Stimulated activated CD4-positive, alpha-beta T cell treated with anti-CD3 and anti-CD28 coated beads, Interleukin-1b, Interleukin-23, amount 100 ng/mL, for 4 hours (primary cell): ENCODE data around the gene RAB40C.

Experiments used
- DNase-seq, 2 donors: peaks; one replicate each; pipeline ENCODE4 v3.0.0-alpha.2; 2020; ENCODE audit warnings: low read depth in 2 of 2

The RAB40C gene

DNA sequence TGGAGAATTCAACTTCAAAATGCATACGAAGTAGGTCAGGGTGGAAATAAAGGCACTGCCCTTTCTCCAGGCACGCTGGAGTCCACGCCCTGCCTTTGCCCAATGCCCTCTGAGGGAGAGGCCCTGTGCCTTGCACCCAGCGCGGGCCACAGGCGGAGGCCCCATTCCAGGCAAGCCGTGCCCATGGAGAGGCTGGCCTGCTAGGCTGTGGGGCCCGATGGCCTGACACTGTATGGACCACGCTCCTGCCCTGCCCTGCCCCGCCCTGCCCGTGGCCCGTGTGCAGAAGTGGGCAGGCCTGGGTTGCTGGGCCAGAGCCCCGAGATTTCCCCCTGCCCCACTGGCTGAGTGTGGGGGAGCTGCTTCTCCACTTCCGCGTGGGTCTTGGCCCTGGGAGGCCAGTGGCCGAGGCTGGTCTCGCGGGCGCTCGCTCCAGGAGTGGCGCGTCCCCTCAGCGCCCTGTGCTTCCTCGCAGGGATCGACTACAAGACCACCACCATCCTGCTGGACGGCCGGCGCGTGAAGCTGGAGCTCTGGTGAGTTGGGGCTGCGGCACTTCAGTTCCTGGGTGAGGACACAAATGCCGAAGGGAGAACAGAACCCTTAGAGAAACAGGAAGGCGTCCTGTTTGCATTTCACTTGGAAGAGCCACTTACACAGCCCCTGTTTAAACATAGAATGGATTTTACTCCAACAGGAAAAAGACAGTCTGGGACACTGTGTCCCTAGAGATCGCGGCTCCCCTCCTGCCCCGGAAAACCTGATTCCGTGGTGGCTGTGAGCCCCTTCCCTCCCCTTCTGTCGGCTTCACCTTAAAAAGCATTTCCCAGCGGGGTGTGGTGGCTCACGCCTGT, 27.1 kb downstream of the RAB40C start:
- no peak for DNase-seq

DNA sequence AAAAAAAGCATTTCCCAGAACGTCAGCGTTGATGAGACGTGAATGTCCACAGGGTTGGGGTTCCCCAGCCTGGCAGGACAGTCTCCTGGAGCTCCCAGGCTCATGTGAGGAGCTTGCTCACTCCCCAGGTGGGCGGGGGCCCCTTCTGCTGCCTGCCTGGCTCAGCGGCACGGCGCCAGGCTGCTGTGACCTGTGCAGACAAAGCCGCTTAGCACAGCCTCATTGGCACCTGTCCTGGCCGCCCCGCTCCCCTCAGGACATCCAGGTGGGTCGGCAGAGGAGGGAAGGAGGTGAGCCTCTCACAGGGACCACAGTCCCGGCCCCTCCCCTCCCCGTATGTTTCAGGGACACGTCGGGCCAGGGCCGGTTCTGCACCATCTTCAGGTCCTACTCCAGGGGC, 28.0 kb downstream of the RAB40C start:
- no peak for DNase-seq

DNA sequence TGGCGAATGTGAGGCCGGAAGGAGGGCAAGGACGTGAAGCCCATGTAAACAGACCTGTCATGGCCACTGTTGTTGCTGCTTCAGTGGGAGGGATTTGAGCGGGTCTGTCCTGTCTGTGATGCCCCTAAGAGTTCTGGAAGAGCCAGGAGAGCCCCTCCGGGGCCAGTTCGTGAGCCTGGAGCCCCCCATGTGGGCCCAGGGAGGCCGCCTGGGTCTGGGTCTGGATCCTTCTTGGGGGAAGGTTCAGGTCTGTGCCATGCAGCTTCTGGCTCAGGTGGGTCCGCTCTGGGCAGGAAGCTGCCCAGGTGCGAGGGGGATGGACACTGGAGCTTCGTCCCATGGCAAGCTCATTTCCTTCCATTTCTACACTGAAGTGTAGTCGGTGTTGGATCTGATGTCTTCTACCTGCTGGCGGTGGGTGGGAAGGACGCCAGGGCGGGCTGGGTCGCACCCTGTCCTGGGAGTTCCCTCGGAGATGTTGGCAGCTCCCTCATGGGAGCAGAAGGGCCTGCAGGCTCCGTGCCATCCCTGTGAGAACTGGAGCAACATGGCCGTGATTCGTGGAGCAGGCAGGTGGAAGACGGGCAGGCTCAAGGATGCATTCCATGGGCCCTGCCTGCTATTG, 29.7 kb downstream of the RAB40C start:
- no peak for DNase-seq

DNA sequence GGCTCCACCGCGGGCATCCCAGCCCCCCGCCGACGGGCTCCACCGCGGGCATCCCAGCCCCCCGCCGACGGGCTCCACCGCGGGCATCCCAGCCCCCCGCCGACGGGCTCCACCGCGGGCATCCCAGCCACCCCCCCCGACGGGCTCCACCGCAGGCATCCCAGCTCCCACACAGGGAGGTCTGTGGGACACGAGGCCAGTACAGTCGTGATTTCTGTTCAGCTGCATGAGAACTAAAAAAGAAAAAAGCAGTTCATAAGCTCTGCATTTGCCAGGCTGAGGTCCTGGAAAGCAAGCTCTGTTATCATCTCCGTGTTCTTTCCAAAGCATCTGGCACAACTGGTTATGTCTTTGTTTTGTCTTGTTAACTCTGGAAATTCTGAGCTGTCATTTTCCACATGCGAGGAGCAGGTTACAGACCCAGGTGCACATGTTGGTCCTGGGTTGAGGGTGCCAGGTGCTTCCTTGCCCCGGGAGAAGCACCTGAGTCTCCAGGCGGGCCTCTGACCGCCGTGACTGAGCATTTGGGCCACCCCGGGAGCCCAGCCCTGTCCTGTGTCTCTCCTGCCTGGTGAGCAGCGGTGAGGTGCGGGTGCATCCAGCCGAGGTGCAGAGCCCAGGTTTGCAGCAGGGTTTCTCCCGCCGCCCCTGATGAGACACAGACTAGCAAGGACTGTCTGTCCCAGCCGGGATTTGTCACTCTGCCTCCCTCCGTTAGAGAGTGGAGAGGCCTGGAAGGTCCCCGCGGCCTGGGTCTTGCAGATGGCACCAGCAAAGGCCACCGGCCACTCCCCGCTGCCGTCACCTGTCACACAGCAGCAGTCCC, 31.0 kb downstream of the RAB40C start:
- no peak for DNase-seq

DNA sequence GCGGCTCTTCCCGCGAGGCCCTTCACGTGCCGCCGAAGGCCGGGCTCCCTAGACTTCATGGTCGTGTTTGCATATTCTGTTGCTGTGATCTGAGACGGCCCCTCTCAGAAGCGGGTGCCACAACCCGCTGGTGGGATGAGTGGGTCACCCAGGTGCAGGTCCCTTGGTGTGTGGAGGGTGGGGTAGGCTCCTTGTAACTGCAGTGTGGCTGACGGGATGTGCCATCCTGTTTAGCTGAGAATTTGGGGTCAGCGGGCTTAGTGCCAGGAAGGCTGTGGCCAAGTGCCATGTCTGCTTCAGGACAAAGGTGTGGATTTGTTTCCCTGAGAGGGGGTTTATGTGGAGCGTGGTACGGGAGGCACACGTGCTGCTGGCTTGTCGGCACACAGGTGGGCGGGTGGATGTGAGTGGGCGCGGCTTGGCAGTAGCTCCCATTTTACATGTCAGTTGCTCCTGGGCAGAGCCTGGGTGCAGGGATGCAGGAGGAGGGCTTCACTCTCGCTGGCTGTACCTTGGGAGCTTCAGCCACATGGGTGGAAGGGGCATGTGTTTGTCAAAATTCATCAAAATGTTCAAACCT, 31.8 kb downstream of the RAB40C start:
- DNase-seq: no peak

DNA sequence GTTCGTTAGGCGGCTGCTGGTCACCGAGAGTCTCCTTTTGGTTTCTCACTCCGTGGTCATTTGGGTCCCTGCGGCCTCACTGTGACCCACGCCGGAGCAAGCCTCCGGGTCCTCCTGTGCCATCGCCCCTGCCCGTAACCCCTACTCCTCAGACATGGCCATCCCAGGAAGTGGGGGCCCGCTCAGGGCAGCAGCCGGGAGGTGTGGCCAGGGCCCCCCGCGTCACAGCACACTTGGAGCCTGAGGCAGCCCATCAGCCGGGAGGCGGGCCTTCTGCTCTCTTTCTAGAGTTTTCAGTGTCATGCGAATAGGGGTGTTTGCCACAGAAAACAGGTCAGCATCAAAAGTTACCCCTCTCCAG, 33.0 kb downstream of the RAB40C start:
- no peak for DNase-seq

DNA sequence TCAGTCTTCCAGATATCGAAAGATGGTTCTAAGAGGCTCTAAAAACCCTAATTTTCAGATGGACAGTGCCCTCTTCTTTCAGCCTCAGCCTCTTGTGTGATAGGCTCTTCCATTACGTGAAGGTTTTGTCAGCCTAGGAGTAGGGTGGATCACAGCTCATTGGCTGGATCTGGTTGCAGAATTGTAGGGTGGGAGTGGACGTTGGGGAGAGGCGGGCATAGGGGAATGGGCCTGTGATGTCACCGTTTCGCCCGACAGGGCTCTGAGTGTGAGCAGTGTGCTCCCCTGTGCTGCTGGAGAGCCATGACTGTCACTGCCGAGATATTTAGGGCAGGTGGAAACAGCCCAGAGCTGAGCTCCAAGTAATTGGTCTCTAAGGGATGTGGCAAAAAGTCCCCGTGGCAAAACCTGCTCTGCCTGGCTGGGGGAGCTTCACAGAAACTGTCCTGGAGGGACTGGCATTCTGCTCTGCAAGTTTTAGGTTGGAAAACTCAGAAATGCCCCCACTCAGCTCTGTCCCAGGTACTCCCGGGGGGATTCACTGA, 34.7 kb downstream of the RAB40C start:
- no peak for DNase-seq

DNA sequence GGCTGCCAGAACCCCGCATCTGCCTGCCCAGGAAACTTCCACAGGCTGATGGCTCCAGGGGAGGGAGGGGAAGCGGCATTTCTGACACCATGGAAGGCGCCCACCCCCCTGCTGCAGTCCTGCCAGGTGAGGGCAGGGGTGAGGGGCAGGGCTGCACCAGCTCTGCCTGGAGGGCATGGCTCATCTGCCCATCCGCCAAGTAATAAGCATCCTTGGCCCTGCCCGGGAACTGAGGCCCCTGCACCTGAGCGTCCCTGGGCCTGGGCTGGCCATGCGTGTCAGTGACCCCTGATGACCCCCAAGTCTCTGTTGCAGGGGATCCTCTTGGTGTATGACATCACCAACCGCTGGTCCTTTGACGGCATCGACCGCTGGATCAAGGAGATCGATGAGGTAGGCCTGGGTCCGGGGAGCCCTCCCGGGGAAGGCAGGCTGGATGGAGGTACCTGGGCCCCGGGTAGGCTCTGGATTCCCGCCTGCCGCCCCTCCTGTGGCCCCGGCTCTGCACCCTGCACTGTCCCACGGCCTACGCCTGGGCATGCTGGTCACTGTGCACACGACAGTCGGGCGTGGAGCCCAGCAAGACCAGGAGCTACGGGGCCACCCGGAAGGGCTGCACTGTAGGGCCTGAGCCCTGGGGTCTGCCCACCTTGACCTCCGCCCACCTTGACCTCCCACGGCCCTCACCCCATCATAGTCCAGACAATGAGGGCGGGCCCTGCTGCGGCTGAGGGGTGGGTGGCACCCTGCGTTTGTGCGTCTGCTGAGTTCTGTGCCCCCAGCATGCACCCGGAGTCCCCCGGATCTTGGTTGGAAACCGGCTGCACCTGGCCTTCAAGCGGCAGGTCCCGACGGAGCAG, 35.5 kb downstream of the RAB40C start:
- no peak for DNase-seq

DNA sequence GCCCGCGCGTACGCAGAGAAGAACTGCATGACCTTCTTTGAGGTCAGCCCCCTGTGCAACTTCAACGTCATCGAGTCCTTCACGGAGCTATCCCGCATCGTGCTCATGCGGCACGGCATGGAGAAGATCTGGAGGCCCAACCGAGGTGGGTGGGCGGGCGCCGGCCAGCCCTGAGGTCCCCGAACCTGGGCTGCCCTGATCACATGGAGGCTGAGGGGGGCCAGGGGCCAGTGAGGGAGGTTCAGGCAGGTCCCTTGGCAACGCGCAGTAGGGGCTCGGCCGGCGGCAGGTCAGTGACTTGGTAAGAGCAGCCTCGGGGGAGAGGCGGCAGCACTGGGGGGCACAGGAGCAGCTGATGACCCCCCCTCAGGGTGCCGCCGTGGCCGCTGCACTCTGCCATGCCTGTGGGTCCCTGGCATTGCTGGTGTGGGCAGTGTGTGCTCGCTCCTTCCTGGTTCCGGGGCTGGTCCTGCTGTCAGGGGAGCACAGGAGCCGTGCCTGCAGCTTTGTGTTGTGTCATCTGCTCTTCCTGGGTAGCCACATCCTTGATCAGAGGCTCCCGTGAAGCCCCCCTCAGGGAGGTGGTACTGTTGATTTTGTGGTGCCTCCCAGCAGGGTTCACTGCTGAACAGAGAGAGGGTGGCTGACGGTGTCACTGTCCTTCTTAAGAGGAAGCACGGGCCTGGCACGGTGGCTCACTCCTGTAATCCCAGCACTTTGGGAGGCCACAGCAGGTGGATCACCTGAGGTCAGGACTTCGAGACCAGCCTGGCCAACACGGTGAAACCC, 36.3 kb downstream of the RAB40C start:
- DNase-seq: no peak

DNA sequence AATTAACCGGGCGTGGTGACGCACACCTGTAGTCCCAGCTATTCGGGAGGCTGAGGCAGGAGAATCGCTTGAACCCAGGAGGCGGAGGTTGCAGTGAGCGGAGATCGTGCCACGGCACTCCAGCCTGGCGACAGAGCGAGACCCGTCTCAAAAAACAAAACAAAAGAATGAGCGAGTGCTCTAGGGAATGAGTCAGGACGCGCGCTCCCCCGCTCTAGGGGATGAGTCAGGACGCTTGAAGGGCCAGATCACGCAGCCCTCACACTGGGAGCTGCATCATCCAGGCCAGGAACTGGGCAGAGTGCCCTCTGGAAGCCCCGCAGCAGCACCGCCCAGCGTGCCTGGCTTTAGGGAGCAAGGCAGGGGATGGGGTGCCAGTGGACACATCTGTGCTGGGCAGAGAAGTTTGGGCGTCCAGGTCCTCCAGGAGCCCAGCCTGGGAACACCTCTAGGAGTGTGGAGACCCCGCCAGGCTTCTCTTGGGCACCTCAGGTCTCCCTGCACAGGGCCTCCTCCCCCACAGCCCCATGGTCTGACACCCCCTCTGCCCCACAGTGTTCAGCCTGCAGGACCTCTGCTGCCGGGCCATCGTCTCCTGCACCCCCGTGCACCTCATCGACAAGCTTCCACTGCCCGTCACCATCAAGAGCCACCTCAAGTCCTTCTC, 37.1 kb downstream of the RAB40C start:
- no peak for DNase-seq

DNA sequence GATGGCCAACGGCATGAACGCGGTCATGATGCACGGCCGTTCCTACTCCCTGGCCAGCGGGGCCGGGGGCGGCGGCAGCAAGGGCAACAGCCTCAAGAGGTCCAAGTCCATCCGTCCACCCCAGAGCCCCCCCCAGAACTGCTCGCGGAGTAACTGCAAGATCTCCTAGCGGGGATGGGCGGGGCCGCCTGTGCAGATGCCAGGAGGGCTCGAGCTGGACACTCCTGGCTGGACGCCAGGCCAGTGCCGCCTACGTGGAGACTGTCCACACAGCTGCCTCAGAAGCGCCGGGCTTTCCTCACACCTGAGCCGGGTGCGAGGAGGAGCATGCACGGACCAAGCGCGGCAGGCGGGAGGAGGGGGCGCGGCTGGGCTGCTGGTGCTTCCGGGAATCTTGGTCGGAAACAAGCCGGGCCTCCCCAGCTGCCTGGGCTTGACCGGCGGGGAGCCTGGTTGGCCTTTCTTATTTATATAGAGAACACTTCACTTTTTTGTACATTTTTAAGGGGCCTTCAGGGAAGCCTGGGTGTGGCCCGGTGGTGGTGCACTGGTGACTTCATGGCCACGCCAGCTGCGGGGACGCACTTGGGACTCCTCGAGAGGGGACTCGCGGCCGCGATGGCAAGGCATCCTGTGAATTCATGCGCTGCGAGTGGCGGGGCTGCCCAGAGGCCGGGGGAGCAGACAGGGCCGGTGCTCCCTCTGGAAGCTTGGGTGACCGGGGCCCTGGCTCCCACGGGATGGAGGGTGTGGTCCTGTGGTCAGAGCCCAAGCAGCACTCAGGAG, 37.8 kb downstream of the RAB40C start:
- no peak for DNase-seq

DNA sequence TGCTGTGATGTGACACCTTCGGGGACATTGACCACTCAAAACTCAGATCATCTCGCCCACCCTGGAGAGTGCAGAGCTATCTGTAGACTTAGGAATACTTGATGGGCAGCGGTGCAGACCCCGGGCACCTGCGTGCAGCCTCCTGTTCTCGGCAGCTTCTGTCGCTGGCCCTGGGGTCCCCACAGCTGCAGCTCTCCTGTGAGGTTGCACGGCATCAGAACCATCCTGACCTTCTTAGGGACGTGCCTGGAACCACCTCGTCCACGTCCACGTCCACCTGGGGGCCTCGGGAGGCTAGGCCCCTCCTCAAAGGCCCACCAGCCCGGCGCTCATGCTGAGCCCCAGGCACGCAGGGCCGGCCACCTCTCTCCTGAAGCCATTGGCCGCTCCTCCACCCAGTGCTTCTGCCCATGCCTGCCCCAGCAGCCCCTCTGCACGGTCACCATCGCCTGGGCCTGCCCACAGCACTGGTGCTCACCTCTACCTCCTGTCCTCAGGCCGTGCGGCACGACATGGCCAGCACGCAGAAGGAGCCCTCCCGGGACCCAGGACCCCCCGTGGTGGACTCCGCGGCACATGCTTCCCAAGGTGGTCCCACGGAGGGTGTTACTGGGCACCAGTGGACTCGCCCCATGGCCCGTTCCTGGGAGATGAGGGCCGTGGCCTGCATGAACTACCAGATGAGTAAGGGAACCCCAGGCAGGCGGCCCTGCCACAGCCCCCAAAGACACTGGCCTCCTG, 38.6 kb downstream of the RAB40C start:
- no peak for DNase-seq

DNA sequence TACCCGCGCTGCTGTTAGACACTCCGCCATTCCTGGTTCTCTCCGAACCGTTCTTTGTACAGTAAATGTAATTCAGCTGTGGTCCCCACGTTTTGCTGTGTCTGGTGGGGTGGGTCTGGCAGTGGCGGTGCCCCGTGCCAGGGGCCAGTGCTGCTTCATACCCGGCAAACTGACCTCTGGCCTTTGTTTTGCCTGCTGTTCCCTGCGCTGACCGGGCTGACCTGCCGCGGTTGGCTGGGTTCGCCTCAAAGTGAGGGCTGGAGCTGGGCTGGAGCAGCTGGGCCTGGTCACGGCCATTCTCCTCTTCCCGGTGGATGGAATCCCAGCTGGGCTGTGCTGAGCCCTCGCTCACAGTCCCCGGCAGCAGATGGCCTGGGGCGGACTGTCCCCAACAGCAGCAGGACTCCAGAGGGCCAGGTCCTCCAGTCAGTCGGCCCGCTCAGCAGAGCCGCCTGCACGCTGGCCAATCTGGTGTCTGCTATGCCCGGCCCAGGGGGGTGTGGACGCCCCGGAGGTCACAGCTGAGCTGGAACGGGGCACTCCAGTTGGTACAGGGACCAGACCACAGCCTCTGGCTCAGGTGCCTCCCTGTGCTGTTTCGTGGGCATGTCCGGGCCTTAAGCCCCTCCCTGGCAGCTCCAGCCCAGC, 39.4 kb downstream of the RAB40C start:
- DNase-seq: no peak

DNA sequence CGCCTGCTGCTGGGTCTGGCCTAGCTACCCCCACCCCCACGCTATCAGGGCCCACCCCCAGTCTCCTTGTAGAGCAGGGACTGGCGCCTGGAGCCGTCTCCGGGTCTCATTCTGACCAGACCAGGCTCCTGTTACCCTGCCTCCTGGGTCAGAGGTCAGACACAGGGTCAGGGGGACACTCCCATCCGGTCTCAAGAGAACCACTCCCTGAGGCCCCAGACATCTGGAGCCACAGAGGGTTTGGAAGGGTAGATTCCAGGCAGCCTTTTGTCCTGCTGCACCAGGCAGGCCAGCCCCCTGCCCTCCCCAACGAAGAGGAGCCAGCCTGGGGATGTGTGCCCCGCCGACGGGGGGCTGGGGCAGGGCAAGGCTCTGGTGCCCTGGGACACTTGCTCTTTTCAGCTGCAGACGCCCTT, 40.0 kb downstream of the RAB40C start:
- DNase-seq: no peak

DNA sequence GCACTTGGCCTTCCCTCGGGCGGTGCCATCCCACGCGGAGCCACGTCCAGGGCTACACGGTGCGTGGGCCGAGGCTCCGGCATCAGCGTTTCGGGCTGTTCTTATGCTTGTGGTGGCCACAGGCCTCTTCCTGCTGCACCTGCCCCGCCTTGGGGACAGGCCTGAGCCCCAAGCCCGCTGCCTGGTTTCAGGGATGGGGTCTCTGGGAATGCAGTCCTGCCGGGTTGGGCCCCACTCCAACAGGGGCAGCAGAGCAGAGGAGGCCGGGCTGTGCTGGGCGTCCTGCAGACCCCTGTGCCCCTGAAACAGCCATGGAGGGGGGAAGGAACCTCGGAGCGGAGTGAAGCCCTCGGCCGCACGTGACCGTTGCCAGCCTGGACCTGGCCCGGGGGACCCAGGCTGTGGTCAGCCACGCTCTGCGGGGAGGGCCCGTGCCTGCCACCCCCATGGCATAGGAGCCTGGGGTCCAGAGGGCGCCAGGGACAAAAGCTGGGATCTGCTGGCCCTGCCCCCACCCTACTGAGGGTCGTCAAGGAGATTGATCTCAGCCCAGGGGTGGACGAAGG, 40.5 kb downstream of the RAB40C start:
- no peak for DNase-seq

DNA sequence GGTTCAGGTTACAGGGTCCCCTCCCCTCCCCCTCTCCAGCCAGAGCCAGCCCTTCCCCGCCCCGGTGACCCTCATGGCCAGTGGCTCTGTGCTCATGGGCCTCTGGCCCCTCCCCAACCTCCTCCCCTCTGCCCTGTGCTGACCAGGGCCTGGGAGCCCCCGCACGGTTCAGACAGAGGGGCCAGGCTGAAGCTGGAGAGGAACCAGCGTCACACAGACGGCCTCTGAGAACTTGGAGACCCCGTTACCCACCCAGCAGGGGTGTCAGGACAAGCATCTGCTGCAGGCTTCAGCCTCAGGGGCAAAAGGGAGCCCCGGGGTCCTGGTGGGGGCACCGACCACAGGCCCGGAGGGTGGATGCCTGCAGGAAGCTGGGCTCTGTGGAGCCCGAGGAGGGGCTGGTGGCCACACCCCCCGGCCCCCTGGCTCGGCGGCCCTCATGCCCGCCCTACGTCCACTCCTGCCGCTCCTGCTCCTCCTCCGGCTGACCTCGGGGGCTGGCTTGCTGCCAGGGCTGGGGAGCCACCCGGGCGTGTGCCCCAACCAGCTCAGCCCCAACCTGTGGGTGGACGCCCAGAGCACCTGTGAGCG, 41.0 kb downstream of the RAB40C start, which contains the start of gene WFIKKN1:
Gene WFIKKN1 (plus strand): TSS at position 171 of the 591 bp plus-strand sequence. CDS start 269 bp downstream, at position 440.
- DNase-seq: no peak
